ENCODE data around the gene FXR1. TPM values are rescaled to one million over a fixed set of nuclear protein-coding genes. Genes with fewer than 3 reads are reported as not detected.

FXR1 gene
- polyA plus RNA-seq (2012; ENCODE audit: insufficient read length, low read depth), result 87.5 TPM

GRCh38 chr3:180912304-180913296 is at the start of gene FXR1:
TSS of gene FXR1 (plus strand) at chr3:180912670. CDS start at chr3:180912686, 16 bp downstream.
- TF ChIP-seq POLR2AphosphoS5 (IDR thresholded peaks at IDR 0.05; ENCODE audit: low read depth, low read length), result peak; percentile 93
- no peak for TF ChIP-seq SIN3A (IDR thresholded peaks at IDR 0.05; ENCODE audit: borderline replicate concordance, insufficient read depth, low read length)
- TF ChIP-seq FOXP2 (optimal IDR thresholded peaks at IDR 0.05; ENCODE audit: borderline replicate concordance, extremely low read depth, extremely low read length, insufficient read depth), result no peak
- TF ChIP-seq REST (IDR thresholded peaks at IDR 0.05; ENCODE audit: insufficient read depth in 1 of 2, low read depth in 2 of 2, low read length in 2 of 2), result no peak; a peak in 1 of 4 replicates
- peak; percentile 94 for TF ChIP-seq TAF1 (IDR thresholded peaks at IDR 0.05; ENCODE audit: borderline replicate concordance, insufficient read depth, low read length)

- TF ChIP-seq SIN3A (IDR thresholded peaks at IDR 0.05; ENCODE audit: borderline replicate concordance, insufficient read depth, low read length), result no peak
- TF ChIP-seq REST (IDR thresholded peaks at IDR 0.05; ENCODE audit: insufficient read depth in 1 of 2, low read depth in 2 of 2, low read length in 2 of 2), result no peak
- TF ChIP-seq TAF1 (IDR thresholded peaks at IDR 0.05; ENCODE audit: borderline replicate concordance, insufficient read depth, low read length), result no peak
- TF ChIP-seq POLR2AphosphoS5 (IDR thresholded peaks at IDR 0.05; ENCODE audit: low read depth, low read length), result no peak
These were observed 42.3 kb upstream of the FXR1 start for GRCh38 chr3:180870008-180870699.

GRCh38 chr3:180871901-180872300 is 40.6 kb upstream of the FXR1 start:
- no peak for TF ChIP-seq SIN3A (IDR thresholded peaks at IDR 0.05; ENCODE audit: borderline replicate concordance, insufficient read depth, low read length)
- no peak for TF ChIP-seq TAF1 (IDR thresholded peaks at IDR 0.05; ENCODE audit: borderline replicate concordance, insufficient read depth, low read length)
- no peak for TF ChIP-seq FOXP2 (optimal IDR thresholded peaks at IDR 0.05; ENCODE audit: borderline replicate concordance, extremely low read depth, extremely low read length, insufficient read depth)
- no peak for TF ChIP-seq POLR2AphosphoS5 (IDR thresholded peaks at IDR 0.05; ENCODE audit: low read depth, low read length)
- no peak for TF ChIP-seq REST (IDR thresholded peaks at IDR 0.05; ENCODE audit: insufficient read depth in 1 of 2, low read depth in 2 of 2, low read length in 2 of 2)

GRCh38 chr3:180875124-180875698 is 37.3 kb upstream of the FXR1 start:
- no peak for TF ChIP-seq POLR2AphosphoS5 (IDR thresholded peaks at IDR 0.05; ENCODE audit: low read depth, low read length)
- TF ChIP-seq SIN3A (IDR thresholded peaks at IDR 0.05; ENCODE audit: borderline replicate concordance, insufficient read depth, low read length), result no peak
- no peak for TF ChIP-seq TAF1 (IDR thresholded peaks at IDR 0.05; ENCODE audit: borderline replicate concordance, insufficient read depth, low read length)
- no peak for TF ChIP-seq FOXP2 (optimal IDR thresholded peaks at IDR 0.05; ENCODE audit: borderline replicate concordance, extremely low read depth, extremely low read length, insufficient read depth)
- no peak for TF ChIP-seq REST (IDR thresholded peaks at IDR 0.05; ENCODE audit: insufficient read depth in 1 of 2, low read depth in 2 of 2, low read length in 2 of 2)
